Cardiac muscle cell (in vitro differentiated cells and primary cell): ENCODE results near the gene IGF2BP3. TPM values are rescaled to one million over a fixed set of nuclear protein-coding genes. Genes with fewer than 3 reads are reported as not detected.

Experiments
- DNase-seq, 2 donors: peaks; one replicate each; pipeline versions ENCODE4 v3.0.0 to v3.0.0-alpha.2; 2010 to 2017; ENCODE audit warnings: low read depth in 1 of 2, low spot score in 1 of 2
- H3K27ac ChIP-seq: fragments of 200-600 bp; sonication (generic); 2 replicates; pipeline ENCODE4 v1.5.1; 2016
- H3K27me3 ChIP-seq: fragments of 200-600 bp; sonication (generic); 2 replicates; pipeline ENCODE4 v1.6.0; 2016; ENCODE audit warnings: control low read depth
- H3K36me3 ChIP-seq: fragments of 200-600 bp; sonication (generic); 2 replicates; pipeline ENCODE4 v1.5.1; 2016; ENCODE audit warnings: control low read depth
- H3K4me1 ChIP-seq: fragments of 200-600 bp; sonication (generic); 2 replicates; pipeline ENCODE4 v1.8.1; 2017; ENCODE audit warnings: low read depth, mild to moderate bottlenecking, mixed run types
- H3K4me3 ChIP-seq: fragments of 200-600 bp; sonication (generic); 2 replicates; pipeline ENCODE4 v1.5.1; 2016; ENCODE audit warnings: mild to moderate bottlenecking
- H3K9me3 ChIP-seq: fragments of 200-600 bp; sonication (generic); 2 replicates; pipeline ENCODE4 v1.5.1; 2017; ENCODE audit warnings: low read depth, mild to moderate bottlenecking, control low read depth
- polyA plus RNA-seq: library from polyadenylated mRNA; unstranded; fragments of >200 nt; fragmentation: Nextera tagmentation; extraction: Ambion mirVana; gene quantifications from 2 replicates; pipeline ENCODE4 v1.2.1, GENCODE V29; 2016
- total RNA-seq: library from RNA; depleted of rRNA; stranded (reverse); fragments of >200 nt; gene quantifications from 2 replicates; pipeline ENCODE4 v1.2.3, GENCODE V29; 2016
- TF ChIP-seq, protein P1 (sequence below): IDR thresholded peaks from 2 replicates; pipeline ENCODE4 v1.5.1; 2012; ENCODE audit warnings: low read depth, mild to moderate bottlenecking, low read length

Gene IGF2BP3
- total and polyA plus RNA-seq, 2 experiments from 2014 or later: 30.5 to 59.3 TPM

DNA sequence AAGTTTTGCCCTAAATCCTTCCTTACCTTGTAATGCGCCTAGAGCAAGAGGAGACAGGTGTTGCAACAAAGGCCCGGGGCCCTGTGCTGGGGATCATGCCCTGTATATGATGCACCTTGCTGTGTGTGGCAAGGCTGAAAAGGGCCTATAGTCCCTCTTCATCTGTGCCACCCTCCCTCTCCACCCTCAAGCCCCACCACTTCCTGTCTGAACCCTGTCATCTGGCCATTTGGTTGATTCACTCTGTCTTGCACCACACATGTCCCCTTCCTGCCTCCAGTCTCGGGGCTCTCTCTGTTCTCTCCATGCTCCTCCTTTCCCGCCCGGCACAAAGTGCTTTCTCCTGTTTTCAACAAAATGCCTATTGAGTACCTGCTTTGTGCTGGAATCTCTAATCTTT, 182.7 kb downstream of the IGF2BP3 start:
- no peak for DNase-seq
- H3K27me3 ChIP-seq: no peaks in the 10 kb centered on the region
- H3K9me3 ChIP-seq: no peaks in the 10 kb centered on the region
- TF ChIP-seq, protein P1, sequence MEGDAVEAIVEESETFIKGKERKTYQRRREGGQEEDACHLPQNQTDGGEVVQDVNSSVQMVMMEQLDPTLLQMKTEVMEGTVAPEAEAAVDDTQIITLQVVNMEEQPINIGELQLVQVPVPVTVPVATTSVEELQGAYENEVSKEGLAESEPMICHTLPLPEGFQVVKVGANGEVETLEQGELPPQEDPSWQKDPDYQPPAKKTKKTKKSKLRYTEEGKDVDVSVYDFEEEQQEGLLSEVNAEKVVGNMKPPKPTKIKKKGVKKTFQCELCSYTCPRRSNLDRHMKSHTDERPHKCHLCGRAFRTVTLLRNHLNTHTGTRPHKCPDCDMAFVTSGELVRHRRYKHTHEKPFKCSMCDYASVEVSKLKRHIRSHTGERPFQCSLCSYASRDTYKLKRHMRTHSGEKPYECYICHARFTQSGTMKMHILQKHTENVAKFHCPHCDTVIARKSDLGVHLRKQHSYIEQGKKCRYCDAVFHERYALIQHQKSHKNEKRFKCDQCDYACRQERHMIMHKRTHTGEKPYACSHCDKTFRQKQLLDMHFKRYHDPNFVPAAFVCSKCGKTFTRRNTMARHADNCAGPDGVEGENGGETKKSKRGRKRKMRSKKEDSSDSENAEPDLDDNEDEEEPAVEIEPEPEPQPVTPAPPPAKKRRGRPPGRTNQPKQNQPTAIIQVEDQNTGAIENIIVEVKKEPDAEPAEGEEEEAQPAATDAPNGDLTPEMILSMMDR: no peak
- H3K4me3 ChIP-seq: no peak overlapping the region
- no peaks in the 10 kb centered on the region for H3K36me3 ChIP-seq
- H3K4me1 ChIP-seq: no peaks in the 10 kb centered on the region
- H3K27ac ChIP-seq: no peak overlapping the region

DNA sequence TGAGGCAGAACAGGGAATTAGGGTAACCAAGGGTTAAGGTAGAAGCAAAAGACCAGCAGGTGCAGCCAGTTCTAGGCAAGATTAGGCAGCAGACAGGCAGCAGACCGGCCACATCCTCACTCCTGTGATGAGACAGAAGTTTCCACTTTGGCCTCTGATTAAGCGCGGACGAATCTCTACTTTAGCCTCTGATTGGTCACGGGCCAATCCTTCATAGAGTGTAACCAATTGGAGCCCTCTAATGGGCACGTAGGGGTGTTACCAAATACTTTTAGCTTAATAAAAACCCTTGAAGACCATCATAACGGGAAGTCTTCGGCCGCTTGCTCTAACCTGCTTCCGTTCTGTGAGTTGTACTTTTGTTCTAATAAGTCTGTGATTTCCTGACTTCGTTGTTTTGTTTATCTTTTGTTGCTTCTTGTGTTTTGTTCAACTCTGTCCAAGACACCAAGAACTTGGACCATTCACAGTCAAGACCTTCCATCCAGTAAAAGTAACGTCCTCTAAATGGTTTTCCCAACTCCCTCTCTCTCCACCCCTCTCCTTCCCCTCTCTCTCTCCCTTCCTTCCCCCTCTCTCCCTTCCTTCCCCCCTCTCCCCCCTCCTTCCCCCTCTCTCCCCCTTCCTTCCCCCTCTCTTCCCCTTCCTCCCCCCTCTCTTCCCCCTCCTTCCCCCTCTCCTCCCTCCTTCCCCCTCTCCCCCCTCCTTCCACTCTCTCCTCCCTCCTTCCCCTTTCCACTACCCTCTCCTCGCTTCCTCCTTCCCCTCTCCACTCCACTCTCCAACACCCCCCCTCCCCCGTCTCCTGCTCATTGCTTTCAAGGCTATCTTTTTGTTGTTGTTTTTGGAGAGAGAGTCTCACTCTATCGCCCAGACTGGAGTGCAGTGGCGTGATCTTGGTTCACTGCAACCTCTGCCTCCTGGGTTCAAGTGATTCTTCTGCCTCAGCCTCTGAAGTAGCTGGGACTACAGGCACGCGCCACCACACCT, 184.3 kb downstream of the IGF2BP3 start:
- Histone ChIP-seq H3K4me1 (no peaks in the 10 kb centered on the region), H3K27ac (no peak overlapping the region), H3K36me3 (no peaks in the 10 kb centered on the region), H3K27me3 (no peaks in the 10 kb centered on the region), H3K4me3 (no peak overlapping the region), H3K9me3 (no peaks in the 10 kb centered on the region)
- DNase-seq: no peak
- TF ChIP-seq, protein P1: no peak

DNA sequence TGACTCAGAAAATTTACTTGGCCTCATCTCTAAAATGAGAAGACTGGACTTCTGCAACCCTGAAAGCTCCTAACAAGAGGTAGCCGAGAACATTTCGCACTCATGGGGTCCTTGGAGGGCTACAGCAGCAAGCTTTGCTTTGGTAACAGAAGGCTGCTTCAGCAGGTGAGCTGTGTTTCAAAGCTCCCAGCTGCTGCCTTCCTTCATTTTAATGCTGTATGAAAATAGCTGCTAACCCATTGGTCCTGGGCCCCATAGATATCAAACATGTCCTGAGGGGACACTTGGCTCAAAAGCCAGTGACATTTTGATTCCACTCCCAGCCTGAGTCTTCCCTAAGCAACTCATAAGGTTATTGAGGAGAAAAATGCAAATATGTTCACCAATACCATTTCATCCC, 185.4 kb downstream of the IGF2BP3 start:
- TF ChIP-seq, protein P1: no peak
- no peak overlapping the region for H3K4me3 ChIP-seq
- H3K9me3 ChIP-seq: no peaks in the 10 kb centered on the region
- no peak for DNase-seq
- no peaks in the 10 kb centered on the region for H3K36me3 ChIP-seq
- no peak overlapping the region for H3K27ac ChIP-seq
- no peaks in the 10 kb centered on the region for H3K27me3 ChIP-seq
- no peaks in the 10 kb centered on the region for H3K4me1 ChIP-seq

DNA sequence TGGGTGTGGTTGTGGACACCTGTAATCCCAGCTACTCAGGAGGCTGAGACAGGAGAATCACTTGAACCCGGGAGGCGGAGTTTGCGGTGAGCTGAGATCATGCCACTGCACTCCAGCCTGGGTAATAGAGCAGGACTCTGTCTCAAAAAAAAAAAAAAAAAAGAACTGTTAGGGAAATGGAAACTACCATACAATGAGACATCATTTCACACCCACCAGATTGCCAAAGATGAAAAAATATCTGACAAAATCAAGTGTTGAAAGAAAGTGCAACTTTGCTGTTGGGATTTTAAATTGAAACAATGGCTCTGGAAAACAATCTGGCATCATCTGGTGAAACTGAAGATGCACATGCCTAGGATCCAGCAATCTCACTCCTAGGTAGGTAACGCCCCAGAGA, 187.2 kb downstream of the IGF2BP3 start:
- Histone ChIP-seq H3K27ac (no peak overlapping the region), H3K36me3 (no peaks in the 10 kb centered on the region), H3K9me3 (no peaks in the 10 kb centered on the region), H3K4me3 (no peak overlapping the region), H3K4me1 (no peaks in the 10 kb centered on the region), H3K27me3 (no peaks in the 10 kb centered on the region)
- DNase-seq: no peak
- TF ChIP-seq, protein P1: no peak

DNA sequence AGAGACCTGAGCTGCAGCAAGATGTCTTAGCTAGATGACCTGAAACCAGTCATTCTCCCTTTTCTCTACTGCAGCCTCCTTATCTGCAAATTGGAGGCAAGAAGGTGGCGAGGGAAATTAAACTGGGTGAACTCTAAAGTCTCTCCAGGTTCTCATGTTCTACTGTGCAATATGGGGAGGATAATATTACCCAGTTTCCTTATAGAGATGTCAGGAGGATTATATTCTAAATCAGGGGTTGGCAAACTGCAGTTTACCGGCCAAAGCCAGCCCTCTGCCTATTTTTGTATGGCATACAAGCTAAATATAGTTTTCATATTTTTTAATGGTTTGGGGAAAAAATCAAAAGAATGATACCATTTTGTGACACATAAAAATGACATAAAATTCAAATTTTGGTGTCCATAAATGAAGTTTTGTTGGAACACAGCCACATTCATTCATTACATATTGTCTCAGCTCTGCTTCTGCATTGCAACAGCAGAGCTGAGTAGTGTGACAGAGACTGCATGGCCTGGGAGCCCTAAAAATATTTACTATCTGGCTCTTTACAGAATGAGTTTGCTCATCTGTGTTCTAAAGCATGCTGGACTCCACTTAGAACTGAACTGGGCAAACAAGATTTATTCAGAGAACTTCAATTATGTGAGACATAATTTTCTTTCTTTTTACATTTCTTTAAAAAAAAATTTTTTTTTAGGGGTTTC, 190.3 kb downstream of the IGF2BP3 start:
- TF ChIP-seq, protein P1: no peak
- no peaks in the 10 kb centered on the region for H3K36me3 ChIP-seq

More for the DNA sequence above, 190.3 kb downstream of the IGF2BP3 start:
- H3K27me3 ChIP-seq: no peaks in the 10 kb centered on the region
- H3K9me3 ChIP-seq: no peaks in the 10 kb centered on the region
- H3K4me1 ChIP-seq: no peaks in the 10 kb centered on the region
- H3K27ac ChIP-seq: no peak overlapping the region
- no peak for DNase-seq
- no peak overlapping the region for H3K4me3 ChIP-seq
